HepG2 (cell line): Measurements from ENCODE around the gene TELO2. TPM values are rescaled to one million over a fixed set of nuclear protein-coding genes. Genes with fewer than 3 reads are reported as not detected.

Experiments used
- FOXC1 ChIP-seq: sonication (generic); formaldehyde crosslinking; IDR thresholded peaks from 2 replicates; pipeline ENCODE4 v1.8.0; 2022; ENCODE audit warnings: mild to moderate bottlenecking, missing genetic modification reagents, borderline replicate concordance
- HDAC2 ChIP-seq: sonication (generic); formaldehyde crosslinking; IDR thresholded peaks from 2 replicates; pipeline ENCODE4 v1.4.0; 2020; ENCODE audit warnings: missing genetic modification reagents
- ISL2 ChIP-seq: sonication (generic); formaldehyde crosslinking; IDR thresholded peaks from 2 replicates; pipeline ENCODE4 v1.5.0; 2020; ENCODE audit warnings: missing genetic modification reagents
- MED1 ChIP-seq: sonication (generic); formaldehyde crosslinking; IDR thresholded peaks from 2 replicates; pipeline ENCODE4 v1.4.0; 2020; ENCODE audit warnings: missing genetic modification reagents
- NR2C2 ChIP-seq: sonication (generic); formaldehyde crosslinking; IDR thresholded peaks from 2 replicates; pipeline ENCODE4 v1.4.0; 2020; ENCODE audit warnings: missing genetic modification reagents, mild to moderate bottlenecking, moderate library complexity, borderline replicate concordance
- SAP130 ChIP-seq: IDR thresholded peaks from 2 replicates; pipeline ENCODE4 v1.6.1; 2016; ENCODE audit warnings: low read depth
- SOX5 ChIP-seq: IDR thresholded peaks from 2 replicates; pipeline ENCODE4 v1.6.1; 2016; ENCODE audit warnings: borderline replicate concordance
- ZBTB42 ChIP-seq: sonication (generic); formaldehyde crosslinking; IDR thresholded peaks from 2 replicates; pipeline ENCODE4 v1.5.0; 2020; ENCODE audit warnings: mild to moderate bottlenecking, missing genetic modification reagents
- ZNF530 ChIP-seq: sonication (generic); formaldehyde crosslinking; IDR thresholded peaks from 2 replicates; pipeline ENCODE4 v1.5.0; 2020; ENCODE audit warnings: low read depth, mild to moderate bottlenecking, missing genetic modification reagents
- ZSCAN31 ChIP-seq: sonication (generic); formaldehyde crosslinking; IDR thresholded peaks from 2 replicates; pipeline ENCODE4 v1.5.0; 2020; ENCODE audit warnings: low read depth, mild to moderate bottlenecking, missing genetic modification reagents
- ZXDC ChIP-seq: sonication (generic); formaldehyde crosslinking; IDR thresholded peaks from 2 replicates; pipeline ENCODE4 v1.5.0; 2020; ENCODE audit warnings: mild to moderate bottlenecking, missing genetic modification reagents
- polyA plus RNA-seq, 8 experiments: library from polyadenylated mRNA; depleted of rRNA in 3 of 8; stranded (reverse) in 7 of 8; unstranded in 1 of 8; fragments of >200 nt; fragmentation: Illumina TruSeq in 4 of 8; extraction: Trizol in 4 of 8; gene quantifications; 2 replicates each; pipeline versions ENCODE4 v1.2.1 to v1.2.3, GENCODE V29; 2011 to 2016; ENCODE audit warnings: low read depth in 4 of 8, missing spikeins in 1 of 8, mixed read lengths in 1 of 8; ENCODE audit not compliant: insufficient read depth in 1 of 8
- total RNA-seq, 5 experiments: library from RNA; depleted of rRNA; stranded (reverse); fragments of >200 nt; fragmentation: Illumina TruSeq; extraction: Trizol; gene quantifications; 2 replicates each; pipeline ENCODE4 v1.2.3, GENCODE V29; 2016; ENCODE audit warnings: low read depth in 1 of 5
- TF ChIP-seq, protein P1 (sequence below): sonication (generic); formaldehyde crosslinking; IDR thresholded peaks from 2 replicates; pipeline ENCODE4 v1.5.0; 2020; ENCODE audit warnings: mild to moderate bottlenecking, missing genetic modification reagents
- TF ChIP-seq, protein P2 (sequence below): sonication (generic); formaldehyde crosslinking; IDR thresholded peaks from 2 replicates; pipeline ENCODE4 v1.4.0; 2020; ENCODE audit warnings: missing genetic modification reagents
- TF ChIP-seq, protein P3 (sequence below): sonication (generic); formaldehyde crosslinking; IDR thresholded peaks from 2 replicates; pipeline ENCODE4 v1.4.0; 2020; ENCODE audit warnings: missing genetic modification reagents
- TF ChIP-seq, protein P4 (sequence below): sonication (generic); formaldehyde crosslinking; IDR thresholded peaks from 2 replicates; pipeline ENCODE4 v1.8.1; 2023; ENCODE audit warnings: mild to moderate bottlenecking, missing genetic modification reagents
- TF ChIP-seq, protein P5 (sequence below): IDR thresholded peaks from 2 replicates; pipeline ENCODE4 v1.6.1; 2016

The TELO2 gene
- total and polyA plus RNA-seq, 2 of the 13 experiments (the other 11 are each of a cell fraction or from before 2014, with no cell fraction given): 10.1 to 17.9 TPM

- TF ChIP-seq, protein P1, sequence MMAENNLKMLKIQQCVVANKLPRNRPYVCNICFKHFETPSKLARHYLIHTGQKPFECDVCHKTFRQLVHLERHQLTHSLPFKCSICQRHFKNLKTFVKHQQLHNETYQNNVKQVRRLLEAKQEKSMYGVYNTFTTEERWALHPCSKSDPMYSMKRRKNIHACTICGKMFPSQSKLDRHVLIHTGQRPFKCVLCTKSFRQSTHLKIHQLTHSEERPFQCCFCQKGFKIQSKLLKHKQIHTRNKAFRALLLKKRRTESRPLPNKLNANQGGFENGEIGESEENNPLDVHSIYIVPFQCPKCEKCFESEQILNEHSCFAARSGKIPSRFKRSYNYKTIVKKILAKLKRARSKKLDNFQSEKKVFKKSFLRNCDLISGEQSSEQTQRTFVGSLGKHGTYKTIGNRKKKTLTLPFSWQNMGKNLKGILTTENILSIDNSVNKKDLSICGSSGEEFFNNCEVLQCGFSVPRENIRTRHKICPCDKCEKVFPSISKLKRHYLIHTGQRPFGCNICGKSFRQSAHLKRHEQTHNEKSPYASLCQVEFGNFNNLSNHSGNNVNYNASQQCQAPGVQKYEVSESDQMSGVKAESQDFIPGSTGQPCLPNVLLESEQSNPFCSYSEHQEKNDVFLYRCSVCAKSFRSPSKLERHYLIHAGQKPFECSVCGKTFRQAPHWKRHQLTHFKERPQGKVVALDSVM: peak; percentile 79
- TF ChIP-seq MED1 (CRISPR knock-in tag): peak; percentile 9; the same call in 1 of the 2 replicates
- TF ChIP-seq ZXDC (CRISPR knock-in tag): 0 out of 2 replicates have a peak, but pooled peaks have one; percentile 54
- TF ChIP-seq, protein P2, sequence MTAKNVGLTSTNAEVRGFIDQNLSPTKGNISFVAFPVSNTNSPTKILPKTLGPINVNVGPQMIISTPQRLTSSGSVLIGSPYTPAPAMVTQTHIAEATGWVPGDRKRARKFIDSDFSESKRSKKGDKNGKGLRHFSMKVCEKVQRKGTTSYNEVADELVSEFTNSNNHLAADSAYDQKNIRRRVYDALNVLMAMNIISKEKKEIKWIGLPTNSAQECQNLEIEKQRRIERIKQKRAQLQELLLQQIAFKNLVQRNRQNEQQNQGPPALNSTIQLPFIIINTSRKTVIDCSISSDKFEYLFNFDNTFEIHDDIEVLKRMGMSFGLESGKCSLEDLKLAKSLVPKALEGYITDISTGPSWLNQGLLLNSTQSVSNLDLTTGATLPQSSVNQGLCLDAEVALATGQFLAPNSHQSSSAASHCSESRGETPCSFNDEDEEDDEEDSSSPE: peak; percentile 65
- 0 out of 2 replicates have a peak, but pooled peaks have one; percentile 17 for TF ChIP-seq SOX5 (CRISPR knock-in tag)
- TF ChIP-seq HDAC2 (CRISPR knock-in tag): peak; percentile 21
- TF ChIP-seq, protein P3, sequence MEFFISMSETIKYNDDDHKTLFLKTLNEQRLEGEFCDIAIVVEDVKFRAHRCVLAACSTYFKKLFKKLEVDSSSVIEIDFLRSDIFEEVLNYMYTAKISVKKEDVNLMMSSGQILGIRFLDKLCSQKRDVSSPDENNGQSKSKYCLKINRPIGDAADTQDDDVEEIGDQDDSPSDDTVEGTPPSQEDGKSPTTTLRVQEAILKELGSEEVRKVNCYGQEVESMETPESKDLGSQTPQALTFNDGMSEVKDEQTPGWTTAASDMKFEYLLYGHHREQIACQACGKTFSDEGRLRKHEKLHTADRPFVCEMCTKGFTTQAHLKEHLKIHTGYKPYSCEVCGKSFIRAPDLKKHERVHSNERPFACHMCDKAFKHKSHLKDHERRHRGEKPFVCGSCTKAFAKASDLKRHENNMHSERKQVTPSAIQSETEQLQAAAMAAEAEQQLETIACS: peak; percentile 63
- TF ChIP-seq NR2C2 (CRISPR knock-in tag): peak; percentile 72
- peak; percentile 77 for TF ChIP-seq SAP130 (CRISPR knock-in tag)
- TF ChIP-seq FOXC1 (CRISPR knock-in tag): peak; percentile 51; the same call in 1 of the 2 replicates
- TF ChIP-seq, protein P4, sequence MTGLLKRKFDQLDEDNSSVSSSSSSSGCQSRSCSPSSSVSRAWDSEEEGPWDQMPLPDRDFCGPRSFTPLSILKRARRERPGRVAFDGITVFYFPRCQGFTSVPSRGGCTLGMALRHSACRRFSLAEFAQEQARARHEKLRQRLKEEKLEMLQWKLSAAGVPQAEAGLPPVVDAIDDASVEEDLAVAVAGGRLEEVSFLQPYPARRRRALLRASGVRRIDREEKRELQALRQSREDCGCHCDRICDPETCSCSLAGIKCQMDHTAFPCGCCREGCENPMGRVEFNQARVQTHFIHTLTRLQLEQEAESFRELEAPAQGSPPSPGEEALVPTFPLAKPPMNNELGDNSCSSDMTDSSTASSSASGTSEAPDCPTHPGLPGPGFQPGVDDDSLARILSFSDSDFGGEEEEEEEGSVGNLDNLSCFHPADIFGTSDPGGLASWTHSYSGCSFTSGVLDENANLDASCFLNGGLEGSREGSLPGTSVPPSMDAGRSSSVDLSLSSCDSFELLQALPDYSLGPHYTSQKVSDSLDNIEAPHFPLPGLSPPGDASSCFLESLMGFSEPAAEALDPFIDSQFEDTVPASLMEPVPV (CRISPR knock-in tag): peak; percentile 72; the same call in 1 of the 2 replicates
- no peak for TF ChIP-seq ZNF530 (CRISPR knock-in tag)
- 0 out of 2 replicates have a peak, but pooled peaks have one; percentile 42 for TF ChIP-seq ZSCAN31 (CRISPR knock-in tag)
- TF ChIP-seq ISL2 (CRISPR knock-in tag): peak; percentile 35; the same call in 1 of the 2 replicates
- TF ChIP-seq, protein P5, sequence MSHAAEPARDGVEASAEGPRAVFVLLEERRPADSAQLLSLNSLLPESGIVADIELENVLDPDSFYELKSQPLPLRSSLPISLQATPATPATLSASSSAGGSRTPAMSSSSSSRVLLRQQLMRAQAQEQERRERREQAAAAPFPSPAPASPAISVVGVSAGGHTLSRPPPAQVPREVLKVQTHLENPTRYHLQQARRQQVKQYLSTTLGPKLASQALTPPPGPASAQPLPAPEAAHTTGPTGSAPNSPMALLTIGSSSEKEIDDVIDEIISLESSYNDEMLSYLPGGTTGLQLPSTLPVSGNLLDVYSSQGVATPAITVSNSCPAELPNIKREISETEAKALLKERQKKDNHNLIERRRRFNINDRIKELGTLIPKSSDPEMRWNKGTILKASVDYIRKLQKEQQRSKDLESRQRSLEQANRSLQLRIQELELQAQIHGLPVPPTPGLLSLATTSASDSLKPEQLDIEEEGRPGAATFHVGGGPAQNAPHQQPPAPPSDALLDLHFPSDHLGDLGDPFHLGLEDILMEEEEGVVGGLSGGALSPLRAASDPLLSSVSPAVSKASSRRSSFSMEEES (CRISPR knock-in tag): peak; percentile 37; the same call in 1 of the 2 replicates
- peak; percentile 19; the same call in 1 of the 2 replicates for TF ChIP-seq ZBTB42 (CRISPR knock-in tag)
Observed at GRCh38 chr16:1492923-1493745, at the start of gene TELO2 (continued).
